ENCODE results near the gene PPP1R12A.
"Not testable (repeated sequence)": the region's sequence is repeated elsewhere in the genome, so short reads cannot be mapped to it uniquely, and the experiment has no call there.

Gene PPP1R12A

DNA sequence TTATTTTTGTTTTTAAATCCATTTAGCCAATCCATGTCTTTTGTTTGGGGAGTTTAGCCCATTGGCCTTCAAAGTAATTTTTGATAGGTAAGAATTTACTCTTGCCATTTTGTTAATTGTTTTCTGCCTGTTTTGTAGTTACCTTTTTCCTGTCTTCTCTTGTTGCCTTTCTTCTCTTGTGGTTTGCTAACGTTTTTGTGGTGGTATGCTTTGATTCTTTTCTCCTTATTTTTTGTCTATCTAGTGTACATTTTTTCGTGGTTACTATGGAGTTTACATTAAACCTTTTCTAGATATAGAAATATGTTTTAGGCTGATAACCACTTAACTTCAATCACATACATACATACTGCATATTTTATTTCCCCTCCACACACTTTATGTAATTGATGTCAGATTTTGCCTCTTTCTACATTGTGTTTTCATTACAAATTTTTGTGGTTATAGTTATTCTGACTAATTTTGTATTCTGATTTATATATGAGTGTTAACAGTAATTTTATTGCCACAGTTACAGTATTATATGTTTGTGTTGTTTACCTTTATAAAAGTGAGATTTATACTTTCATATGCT lies 19.2 kb upstream of the PPP1R12A start:
- TF ChIP-seq, protein P1, sequence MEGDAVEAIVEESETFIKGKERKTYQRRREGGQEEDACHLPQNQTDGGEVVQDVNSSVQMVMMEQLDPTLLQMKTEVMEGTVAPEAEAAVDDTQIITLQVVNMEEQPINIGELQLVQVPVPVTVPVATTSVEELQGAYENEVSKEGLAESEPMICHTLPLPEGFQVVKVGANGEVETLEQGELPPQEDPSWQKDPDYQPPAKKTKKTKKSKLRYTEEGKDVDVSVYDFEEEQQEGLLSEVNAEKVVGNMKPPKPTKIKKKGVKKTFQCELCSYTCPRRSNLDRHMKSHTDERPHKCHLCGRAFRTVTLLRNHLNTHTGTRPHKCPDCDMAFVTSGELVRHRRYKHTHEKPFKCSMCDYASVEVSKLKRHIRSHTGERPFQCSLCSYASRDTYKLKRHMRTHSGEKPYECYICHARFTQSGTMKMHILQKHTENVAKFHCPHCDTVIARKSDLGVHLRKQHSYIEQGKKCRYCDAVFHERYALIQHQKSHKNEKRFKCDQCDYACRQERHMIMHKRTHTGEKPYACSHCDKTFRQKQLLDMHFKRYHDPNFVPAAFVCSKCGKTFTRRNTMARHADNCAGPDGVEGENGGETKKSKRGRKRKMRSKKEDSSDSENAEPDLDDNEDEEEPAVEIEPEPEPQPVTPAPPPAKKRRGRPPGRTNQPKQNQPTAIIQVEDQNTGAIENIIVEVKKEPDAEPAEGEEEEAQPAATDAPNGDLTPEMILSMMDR (IDR thresholded peaks at IDR 0.05; ENCODE audit: extremely low read depth, insufficient read depth, missing control alignments): no peak
- DNase-seq (ENCODE audit: low spot score): no peak
- in situ Hi-C loops (cut with MboI; ENCODE audit: low pct_unique_long_range_greater_than_20kb, low sequenced_read_pairs, unreplicated experiment): no loop called here

DNA sequence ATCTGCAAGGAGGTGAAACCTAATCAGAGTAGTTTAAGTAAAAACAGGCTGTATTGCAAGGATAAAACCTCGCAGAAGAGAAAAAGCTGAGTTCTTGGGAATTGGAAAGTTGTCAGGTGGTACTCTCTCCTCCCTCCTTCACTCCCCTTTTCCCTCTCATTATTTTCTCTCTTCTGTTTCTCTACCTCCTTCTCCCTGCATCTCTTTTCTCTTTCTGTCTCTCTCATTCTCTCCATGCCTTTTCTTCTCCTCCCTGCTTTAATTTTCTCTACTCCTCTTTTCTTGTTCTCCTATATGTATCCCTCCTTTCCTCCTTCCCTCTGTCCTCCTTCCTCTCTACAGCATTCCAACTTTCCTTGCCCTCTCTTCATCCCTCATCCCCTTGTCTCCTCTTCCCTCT lies 14.2 kb upstream of the PPP1R12A start:
- in situ Hi-C loops (cut with MboI; ENCODE audit: low pct_unique_long_range_greater_than_20kb, low sequenced_read_pairs, unreplicated experiment): no loop called here
- no peak for DNase-seq (ENCODE audit: low spot score)
- TF ChIP-seq, protein P1 (IDR thresholded peaks at IDR 0.05; ENCODE audit: extremely low read depth, insufficient read depth, missing control alignments): no peak

DNA sequence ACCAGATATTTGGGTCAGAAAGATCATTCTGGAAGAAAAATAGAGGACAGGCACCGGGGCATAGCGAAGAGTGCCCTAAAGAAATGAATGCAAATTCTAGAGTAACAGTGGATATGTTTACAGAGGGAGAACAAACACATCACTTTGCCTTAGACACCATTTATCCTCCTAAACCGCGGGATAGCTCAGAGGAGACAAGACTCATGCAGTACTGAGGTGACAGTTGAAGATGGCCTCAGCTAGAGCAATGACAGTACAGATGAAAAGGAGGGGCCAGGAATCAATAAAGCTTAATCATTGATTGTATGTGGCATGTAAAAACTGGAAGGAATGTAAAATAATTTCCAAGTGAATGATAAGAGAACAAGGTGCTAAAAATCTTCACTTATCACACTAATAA lies 10.5 kb upstream of the PPP1R12A start:
- TF ChIP-seq, protein P1 (IDR thresholded peaks at IDR 0.05; ENCODE audit: extremely low read depth, insufficient read depth, missing control alignments): no peak
- in situ Hi-C loops (cut with MboI; ENCODE audit: low pct_unique_long_range_greater_than_20kb, low sequenced_read_pairs, unreplicated experiment): no loop called here
- no peak for DNase-seq (ENCODE audit: low spot score)

DNA sequence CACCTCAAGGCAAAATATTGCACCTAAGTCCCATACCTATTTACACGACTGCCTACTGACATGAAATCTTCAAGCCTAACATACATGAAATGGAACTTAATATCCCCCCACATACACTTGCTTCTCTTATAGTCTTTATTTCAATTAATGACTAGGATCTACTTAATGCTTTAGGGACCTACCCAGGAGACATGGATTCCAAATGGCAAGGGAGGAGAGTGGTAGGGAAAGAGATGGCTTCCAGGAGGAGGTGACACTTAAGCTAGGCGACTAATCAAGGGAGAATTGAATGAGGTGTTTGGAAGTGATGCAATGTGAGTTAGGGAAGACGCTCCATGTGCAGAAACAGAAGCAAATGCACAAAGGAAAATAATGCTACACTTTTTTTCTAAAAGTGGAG lies 9.7 kb upstream of the PPP1R12A start:
- no peak for DNase-seq (ENCODE audit: low spot score)
- TF ChIP-seq, protein P1 (IDR thresholded peaks at IDR 0.05; ENCODE audit: extremely low read depth, insufficient read depth, missing control alignments): no peak
- in situ Hi-C loops (cut with MboI; ENCODE audit: low pct_unique_long_range_greater_than_20kb, low sequenced_read_pairs, unreplicated experiment): no loop called here

DNA sequence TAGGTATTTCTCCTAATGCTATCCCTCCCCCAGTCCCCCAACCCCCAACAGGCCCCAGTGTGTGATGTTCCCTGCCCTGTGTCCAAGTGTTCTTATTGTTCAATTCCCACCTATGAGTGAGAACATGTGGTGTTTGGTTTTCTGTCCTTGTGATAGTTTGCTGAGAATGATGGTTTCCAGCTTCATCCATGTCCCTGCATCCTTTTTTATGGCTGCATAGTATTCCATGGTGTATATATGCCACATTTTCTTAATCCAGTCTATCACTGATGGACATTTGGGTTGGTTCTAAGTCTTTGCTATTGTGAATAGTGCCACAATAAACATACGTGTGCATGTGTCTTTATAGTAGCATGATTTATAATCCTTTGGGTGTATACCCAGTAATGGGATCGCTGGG lies 7.9 kb upstream of the PPP1R12A start:
- in situ Hi-C loops (cut with MboI; ENCODE audit: low pct_unique_long_range_greater_than_20kb, low sequenced_read_pairs, unreplicated experiment): not testable (repeated sequence)

DNA sequence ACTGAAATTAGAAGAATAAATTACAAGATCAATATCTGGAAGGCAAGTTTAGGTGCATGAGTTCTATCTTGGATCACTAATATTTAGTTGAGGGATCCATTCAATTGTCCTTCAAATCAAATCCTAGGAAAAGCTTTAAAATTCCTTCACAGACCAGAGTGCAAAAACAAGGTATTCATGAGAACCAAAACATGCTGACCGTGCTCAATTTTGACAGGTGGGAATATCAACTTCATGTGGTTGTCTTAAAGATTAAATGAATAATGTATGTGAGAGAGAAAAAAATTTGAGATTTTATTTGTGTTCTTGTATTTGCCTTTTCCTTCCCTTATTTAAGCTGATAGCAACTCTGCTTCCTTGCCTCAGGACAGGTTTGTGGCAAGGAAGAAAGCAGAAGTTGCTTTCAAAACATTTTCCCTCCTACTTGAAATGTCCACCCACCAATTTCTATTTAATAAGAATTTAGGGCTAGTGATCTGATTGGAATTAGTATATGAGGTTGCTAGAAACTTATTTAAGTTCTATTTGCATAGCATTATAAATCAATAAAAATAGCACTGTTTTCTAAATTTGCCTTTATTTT lies 4.9 kb upstream of the PPP1R12A start:
- in situ Hi-C loops (cut with MboI; ENCODE audit: low pct_unique_long_range_greater_than_20kb, low sequenced_read_pairs, unreplicated experiment): no loop called here
- no peak for DNase-seq (ENCODE audit: low spot score)
- TF ChIP-seq, protein P1 (IDR thresholded peaks at IDR 0.05; ENCODE audit: extremely low read depth, insufficient read depth, missing control alignments): no peak

More for the DNA sequence above, 7.9 kb upstream of the PPP1R12A start:
- not testable (repeated sequence) for DNase-seq (ENCODE audit: low spot score)

DNA sequence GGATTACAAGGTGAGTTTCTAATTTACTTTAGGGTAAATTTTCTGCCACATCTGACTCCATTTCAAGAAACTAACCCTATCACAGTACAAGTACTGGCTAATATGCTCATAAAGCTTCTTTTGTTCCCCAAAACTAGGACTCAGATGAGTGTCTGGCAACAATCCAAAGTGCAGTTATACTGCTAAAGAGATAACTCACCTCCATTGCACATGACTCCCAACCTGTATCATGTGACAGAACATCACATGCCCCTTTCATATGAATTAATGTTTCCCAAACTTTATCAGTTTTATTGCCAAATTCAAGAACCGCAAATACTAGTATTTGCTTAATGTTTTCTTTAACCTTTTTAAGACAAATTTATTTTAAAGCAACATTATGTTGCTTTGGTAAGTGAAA lies 3.9 kb upstream of the PPP1R12A start:
- DNase-seq (ENCODE audit: low spot score): no peak
- TF ChIP-seq, protein P1 (IDR thresholded peaks at IDR 0.05; ENCODE audit: extremely low read depth, insufficient read depth, missing control alignments): no peak
- in situ Hi-C loops (cut with MboI; ENCODE audit: low pct_unique_long_range_greater_than_20kb, low sequenced_read_pairs, unreplicated experiment): no loop called here

Measured in GM13977 (cell line).